SK-N-SH (cell line): ENCODE data around the gene ARHGAP21.

Experiments used
- CTCF ChIP-seq: fragments of 200-600 bp; sonication (generic); IDR thresholded peaks from 2 replicates; pipeline ENCODE4 v1.6.1; 2017; ENCODE audit warnings: antibody characterized with exemption, mild to moderate bottlenecking, moderate library complexity
- POLR2AphosphoS5 ChIP-seq: IDR thresholded peaks from 2 replicates; pipeline ENCODE4 v1.6.1; 2012; ENCODE audit warnings: low read depth, low read length

GRCh38 chr10:24690961-24691512 is 32.6 kb downstream of the ARHGAP21 start:
- TF ChIP-seq CTCF (no peak), POLR2AphosphoS5 (no peak)
